GM18909 (cell line): ENCODE measurements around the gene GHRHR.

Experiments used
- ATAC-seq: cut with Tn5 transposase; IDR thresholded peaks from one replicate; pipeline ENCODE4 v1.9.1; 2021; ENCODE audit warnings: mild to moderate bottlenecking; ENCODE audit not compliant: unreplicated experiment, poor library complexity

The GHRHR gene

DNA sequence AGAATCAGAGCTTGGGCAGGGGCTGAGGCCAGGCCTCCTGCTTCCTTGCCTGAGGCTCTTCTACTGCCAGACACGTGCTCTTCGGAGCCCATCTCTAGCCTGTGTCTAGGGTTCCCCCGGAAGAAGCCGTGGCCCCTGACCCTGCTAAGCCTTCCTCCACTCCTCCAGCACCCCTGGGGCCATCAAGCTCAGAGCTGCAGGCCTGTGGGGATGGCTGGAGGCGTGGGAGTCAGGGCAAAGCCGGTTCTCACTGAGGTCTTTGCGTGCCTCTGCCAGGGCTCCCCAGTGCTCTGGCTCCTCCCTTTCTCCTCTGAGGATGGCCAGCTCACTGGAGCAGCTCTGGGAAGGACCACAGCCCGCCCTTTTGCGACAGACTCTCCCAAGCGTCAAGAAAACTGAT is 34.4 kb downstream of the GHRHR start:
- ATAC-seq: no peak

- no peak for ATAC-seq
Measured at GRCh38 chr7:31000161-31000693, 36.5 kb downstream of the GHRHR start.

DNA sequence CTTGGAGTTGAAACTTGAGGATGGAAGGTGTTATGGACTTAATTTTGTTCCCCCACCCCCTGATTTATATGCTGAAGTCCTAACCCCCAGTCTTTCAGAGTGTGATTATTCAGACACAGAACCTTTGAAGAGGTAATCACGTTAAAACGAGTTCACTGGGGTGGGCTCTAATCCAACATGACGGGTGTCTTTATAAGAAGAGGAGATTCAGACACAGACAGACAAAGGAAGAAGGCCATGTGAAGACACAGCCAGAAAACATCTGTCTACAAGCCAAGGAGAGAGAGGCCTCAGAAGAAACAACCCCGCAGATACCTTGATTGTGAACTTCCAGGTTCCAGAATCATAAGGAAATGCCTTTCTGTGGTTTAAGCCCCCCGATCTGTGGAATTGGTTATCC is 37.0 kb downstream of the GHRHR start:
- ATAC-seq: no peak

DNA sequence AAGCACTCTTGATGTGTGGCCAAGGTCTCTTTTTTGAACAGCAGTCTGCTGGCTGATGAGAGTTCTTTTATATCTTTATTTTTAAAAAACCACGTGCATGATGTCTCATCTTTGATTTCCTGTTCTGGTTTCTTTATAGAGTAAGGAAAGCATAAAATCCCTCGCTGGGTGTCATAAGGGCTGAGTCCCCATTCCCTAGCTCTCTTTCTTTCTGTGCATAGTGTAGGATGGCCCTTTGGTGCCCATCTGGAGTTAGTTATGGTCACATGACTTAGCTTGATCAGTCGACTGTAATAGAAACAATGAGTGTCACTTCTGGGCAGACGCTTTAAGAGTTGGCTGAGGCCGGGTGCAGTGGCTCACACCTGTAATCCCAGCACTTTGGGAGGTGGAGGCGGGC is 38.5 kb downstream of the GHRHR start:
- ATAC-seq: no peak

DNA sequence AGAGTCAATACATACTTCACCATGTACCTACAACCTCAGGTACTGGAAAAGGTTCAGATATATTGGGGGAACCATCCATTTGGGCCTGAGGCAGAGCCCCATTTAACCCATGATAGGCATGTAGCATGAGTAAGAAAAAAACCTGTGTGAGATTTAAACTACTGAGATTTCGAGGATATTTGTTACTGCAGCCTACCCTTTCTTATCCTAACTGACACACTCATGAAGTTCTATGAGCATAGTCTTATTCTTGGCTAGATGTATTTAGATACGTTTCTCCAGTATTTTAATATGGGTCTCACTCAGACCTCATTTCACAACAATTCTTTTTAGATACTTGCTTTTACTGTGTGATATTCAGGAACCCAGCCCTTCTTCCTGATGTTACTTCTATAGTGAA is 39.3 kb downstream of the GHRHR start:
- no peak for ATAC-seq

- no peak for ATAC-seq
Measured at GRCh38 chr7:31003721-31004120, 40.0 kb downstream of the GHRHR start.

DNA sequence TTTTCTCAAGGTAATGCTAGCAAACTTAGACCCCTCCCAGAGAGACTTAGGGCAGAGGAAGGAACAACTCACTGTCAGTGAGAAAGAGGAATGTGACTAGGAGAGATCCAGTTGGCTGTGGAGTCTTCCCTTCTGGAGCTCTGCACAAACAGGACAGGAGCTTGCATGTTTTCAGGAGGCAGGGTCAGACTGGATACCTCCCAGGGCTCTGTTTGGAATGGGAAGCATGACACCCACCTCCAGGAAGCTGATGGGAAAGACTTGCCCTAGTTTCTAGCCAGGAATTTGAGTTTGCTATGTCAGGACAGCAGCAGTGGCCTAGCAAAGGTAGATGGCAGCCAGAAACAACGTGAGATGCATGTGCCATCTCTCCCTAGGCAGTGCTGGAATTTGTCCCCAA is 40.6 kb downstream of the GHRHR start:
- ATAC-seq: no peak

GRCh38 chr7:31006857-31007256 is 43.1 kb downstream of the GHRHR start:
- no peak for ATAC-seq

DNA sequence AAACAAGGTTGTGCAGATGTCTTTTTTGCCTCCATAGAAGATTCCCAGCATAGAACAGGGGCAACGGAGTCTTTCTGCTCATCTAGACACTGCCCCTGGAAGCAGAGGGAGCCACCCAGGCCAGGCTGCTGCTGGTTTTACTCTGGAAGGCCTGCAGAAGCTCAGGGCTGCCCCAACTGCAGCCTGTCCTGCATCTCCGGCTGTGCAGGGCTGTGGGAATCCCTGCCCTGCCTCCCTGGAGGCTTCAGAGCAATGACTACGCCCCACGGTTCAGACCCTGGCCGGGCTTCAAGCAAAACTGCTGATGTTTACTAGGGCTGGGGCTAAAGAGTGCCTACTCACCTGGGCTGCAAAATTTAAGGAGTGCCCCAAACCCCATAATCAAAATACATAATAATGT is 43.9 kb downstream of the GHRHR start:
- ATAC-seq: no peak

DNA sequence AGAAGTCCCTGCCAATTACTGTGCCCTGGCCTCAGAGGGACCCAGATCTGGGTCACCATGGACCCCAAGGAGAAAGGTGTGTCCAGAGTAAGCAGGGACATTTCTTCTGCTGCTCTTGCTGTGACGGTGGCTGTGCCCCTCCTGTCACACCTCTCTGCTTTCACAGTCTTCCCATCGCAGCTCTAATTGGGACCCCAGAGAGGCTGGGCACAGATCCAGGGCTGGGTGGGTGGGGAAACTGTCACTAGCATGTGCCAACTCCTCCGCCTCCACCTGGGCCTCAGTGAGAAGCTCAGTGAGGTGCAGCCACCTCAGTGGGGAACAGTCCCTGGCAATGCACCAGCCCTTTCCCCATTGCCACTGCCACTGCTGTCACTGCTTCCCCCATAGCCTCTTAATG is 51.1 kb downstream of the GHRHR start:
- ATAC-seq: no peak

DNA sequence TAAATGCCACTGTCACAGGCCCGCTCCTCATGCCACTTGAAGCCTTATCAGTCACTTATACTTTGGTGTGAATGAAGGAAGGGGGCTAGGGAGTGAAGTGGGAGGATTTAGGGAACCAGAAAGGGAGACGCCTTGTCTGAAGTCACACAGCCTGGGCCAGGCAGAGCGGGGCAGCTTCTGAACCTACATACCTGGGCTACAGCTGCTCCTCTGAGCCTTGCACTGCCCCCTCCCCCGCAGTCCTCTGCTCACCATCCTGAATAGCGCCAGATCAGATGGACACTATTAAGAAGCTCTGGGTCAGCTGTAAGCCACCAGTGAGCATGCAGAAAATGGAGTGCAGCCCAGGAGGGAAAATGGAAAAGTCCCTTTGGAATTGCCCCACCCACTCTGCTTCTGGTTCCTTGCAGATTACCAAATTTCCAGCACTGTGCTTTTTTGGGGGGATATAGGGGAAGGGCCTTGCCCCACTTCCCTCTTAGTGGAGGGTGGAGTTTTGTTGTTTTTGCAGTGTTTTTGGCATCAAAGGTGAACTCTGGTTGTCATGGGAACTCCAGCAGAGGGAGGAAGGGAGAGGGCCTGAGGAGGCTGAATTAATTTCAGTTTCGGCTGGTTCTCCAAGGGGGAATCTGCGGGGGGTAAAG is 53.4 kb downstream of the GHRHR start:
- no peak for ATAC-seq

DNA sequence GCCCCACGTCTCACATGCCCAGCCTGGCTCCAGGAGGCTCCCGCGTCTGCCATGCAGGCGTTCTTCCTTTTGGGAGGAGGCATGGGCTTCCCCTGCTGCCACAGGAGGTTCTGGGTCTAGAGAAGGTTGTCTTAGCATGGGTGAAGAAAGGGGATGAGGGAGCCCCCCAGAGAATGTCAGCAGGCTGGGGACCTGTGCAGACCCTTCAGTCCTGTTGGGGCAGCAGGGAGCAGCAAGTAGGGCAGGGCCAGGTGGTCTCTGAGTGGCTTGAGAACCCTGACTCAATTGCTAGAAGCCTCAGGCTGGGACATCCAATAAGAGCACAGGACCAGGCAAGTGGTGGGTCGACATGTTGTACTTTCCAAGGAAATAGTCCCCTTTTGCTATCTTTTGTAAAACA is 54.0 kb downstream of the GHRHR start:
- no peak for ATAC-seq

DNA sequence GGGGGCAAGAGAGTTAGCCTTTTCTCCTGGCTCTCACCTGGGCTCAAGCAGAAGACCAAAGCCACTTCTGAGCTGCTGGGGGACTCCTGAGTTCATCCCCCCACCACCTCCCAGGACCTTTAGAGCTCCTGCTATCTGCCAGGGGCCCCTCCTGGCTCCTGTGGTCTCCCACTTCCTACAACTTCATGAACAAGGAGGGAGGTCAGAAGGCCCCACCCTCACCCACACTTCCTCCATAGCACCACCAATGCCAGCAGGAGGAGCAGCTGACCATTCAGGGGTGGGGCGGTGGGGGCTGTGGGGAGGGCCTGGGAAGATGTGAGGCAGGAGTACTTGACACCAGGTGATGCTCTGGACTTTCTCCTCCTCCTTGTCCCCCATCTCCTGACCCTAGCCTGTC is 55.8 kb downstream of the GHRHR start:
- ATAC-seq: no peak

DNA sequence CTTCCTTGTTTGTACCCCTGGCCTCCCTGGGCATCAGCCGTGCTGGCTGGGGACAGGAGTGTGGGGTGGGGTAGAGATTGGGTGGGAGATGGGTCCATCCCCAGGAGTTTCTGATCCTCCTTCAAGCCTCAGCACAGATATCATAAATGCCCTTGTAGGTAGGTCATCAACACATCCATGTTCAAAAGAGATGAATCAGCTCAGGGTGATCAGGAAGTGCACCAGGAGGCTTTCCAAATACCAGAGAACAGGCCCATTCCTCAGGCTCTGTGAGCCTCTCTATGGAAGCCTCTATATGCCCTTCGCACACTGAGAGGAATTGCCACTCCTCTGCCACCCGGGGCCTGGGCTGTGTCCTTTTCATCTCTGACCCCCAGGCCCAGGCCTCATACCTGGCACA is 56.4 kb downstream of the GHRHR start:
- no peak for ATAC-seq

GRCh38 chr7:31020652-31021051 is 56.9 kb downstream of the GHRHR start:
- no peak for ATAC-seq

GRCh38 chr7:31022117-31022516 is 58.4 kb downstream of the GHRHR start:
- ATAC-seq: no peak

GRCh38 chr7:31022726-31023125 is 59.0 kb downstream of the GHRHR start:
- no peak for ATAC-seq

DNA sequence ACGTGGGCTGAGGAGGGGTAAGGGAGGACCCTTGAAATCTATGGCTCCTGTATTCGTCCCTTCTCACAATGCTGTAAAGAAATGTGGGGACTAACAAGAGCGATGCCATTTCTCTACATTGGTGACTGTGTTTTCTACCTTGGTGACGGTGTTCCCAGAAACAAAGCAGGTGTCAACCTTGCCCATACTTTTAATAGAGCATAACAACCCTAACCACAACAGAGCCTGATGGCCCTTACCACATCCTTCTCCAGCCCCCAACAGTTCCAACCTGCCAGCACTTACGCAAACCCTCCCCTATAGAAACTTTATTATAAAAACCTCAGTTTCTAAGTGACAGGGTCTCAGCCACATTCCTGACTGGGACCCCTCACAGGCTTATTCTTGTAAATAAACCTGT is 60.1 kb downstream of the GHRHR start:
- no peak for ATAC-seq

GRCh38 chr7:31027161-31027965 is 63.6 kb downstream of the GHRHR start:
- ATAC-seq: peak; percentile 58

DNA sequence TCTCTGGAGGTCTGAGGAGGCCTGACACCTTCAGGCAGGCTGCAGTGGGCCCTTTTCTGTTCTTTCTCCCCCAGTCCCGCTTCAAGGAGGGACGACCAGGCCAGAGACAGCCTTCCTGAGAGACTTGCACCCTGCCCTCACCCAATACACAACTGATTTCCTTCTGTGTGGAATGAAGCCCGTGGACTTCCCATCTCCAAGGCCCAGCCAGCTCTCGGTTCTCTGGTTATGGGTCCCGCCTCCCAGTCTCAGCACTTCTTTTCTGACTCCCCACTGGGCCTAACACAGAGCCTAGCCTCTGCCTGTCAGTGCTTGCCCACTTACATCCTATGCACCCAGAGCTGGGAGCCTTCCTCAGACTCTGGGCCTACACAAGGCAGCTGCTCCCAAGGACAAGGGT is 64.3 kb downstream of the GHRHR start:
- no peak for ATAC-seq

DNA sequence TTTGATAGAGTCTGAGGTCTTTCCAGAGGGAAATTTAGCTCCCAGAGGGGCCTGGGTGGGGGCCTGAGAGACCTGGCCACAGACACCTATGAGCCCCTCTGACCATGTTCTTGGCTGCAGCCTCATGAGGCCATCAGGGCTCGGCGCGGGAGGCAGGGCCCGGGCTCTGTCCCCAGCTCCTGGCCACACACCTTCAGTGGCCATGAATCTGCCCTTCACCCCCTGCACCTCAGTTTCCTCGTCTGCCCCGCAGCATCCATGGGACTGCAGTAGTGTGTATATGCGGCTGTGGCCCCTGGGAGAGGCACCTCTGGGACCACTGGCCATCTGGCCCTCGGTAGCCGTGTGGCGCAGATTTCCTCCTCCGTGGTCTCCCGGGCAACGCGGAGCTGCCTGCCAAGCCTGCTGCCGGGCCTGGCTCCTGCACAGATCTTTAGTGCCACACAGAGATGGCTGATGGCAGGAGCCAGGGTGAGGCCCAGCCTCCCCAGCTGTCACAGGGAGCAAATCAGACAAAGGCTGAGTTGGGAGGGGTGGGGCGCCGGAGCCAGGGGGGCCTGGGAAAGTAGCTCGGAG is 64.8 kb downstream of the GHRHR start:
- ATAC-seq: no peak
